Activated CD4-positive, alpha-beta T cell treated with anti-CD3 and anti-CD28 coated beads, Interleukin-2, amount 50 U/mL, for 16 hours (primary cell): ENCODE data around the gene C1QTNF4.
"Not testable (repeated sequence)": the region's sequence is repeated elsewhere in the genome, so short reads cannot be mapped to it uniquely, and the experiment has no call there.

ENCODE experiments used
- DNase-seq: peaks from one replicate; pipeline ENCODE4 v3.0.0-alpha.2; 2020

C1QTNF4 gene

GRCh38 chr11:47593934-47594855 lies at the start of gene C1QTNF4:
Gene C1QTNF4 (minus strand): TSS chr11:47594411. CDS start chr11:47590810, 3,601 bp downstream.
- DNase-seq = no peak

- peak; percentile 98 for DNase-seq
Measured at GRCh38 chr11:47642099-47642855, 48.1 kb upstream of the C1QTNF4 start, which contains the start of gene MTCH2. Gene MTCH2 (minus strand): TSS chr11:47642559. CDS start chr11:47642465, 94 bp downstream.

GRCh38 chr11:47641600-47642098 lies 47.4 kb upstream of the C1QTNF4 start:
- no peak for DNase-seq

GRCh38 chr11:47640506-47640905 lies 46.3 kb upstream of the C1QTNF4 start:
- not testable (repeated sequence) for DNase-seq

GRCh38 chr11:47636331-47636730 lies 42.1 kb upstream of the C1QTNF4 start:
- not testable (repeated sequence) for DNase-seq

GRCh38 chr11:47631473-47631872 lies 37.3 kb upstream of the C1QTNF4 start:
- no peak for DNase-seq

GRCh38 chr11:47628026-47628425 lies 33.8 kb upstream of the C1QTNF4 start:
- no peak for DNase-seq

GRCh38 chr11:47626234-47626633 lies 32.0 kb upstream of the C1QTNF4 start:
- DNase-seq = no peak

- DNase-seq = no peak
Measured at GRCh38 chr11:47620836-47621378, 26.7 kb upstream of the C1QTNF4 start.

GRCh38 chr11:47617417-47617809 lies 23.2 kb upstream of the C1QTNF4 start:
- peak; percentile 29 for DNase-seq

- peak; percentile 28 for DNase-seq
Measured at GRCh38 chr11:47616726-47617416, 22.7 kb upstream of the C1QTNF4 start.

GRCh38 chr11:47615249-47615648 lies 21.0 kb upstream of the C1QTNF4 start:
- no peak for DNase-seq

GRCh38 chr11:47611348-47611794 lies 17.2 kb upstream of the C1QTNF4 start:
- DNase-seq = no peak

GRCh38 chr11:47609675-47610074 lies 15.5 kb upstream of the C1QTNF4 start:
- no peak for DNase-seq

GRCh38 chr11:47607380-47607779 lies 13.2 kb upstream of the C1QTNF4 start:
- no peak for DNase-seq

GRCh38 chr11:47606731-47607130 lies 12.5 kb upstream of the C1QTNF4 start:
- no peak for DNase-seq

GRCh38 chr11:47605921-47606320 lies 11.7 kb upstream of the C1QTNF4 start:
- DNase-seq = no peak

GRCh38 chr11:47603295-47603694 lies 9.1 kb upstream of the C1QTNF4 start:
- no peak for DNase-seq

GRCh38 chr11:47599902-47600301 lies 5.7 kb upstream of the C1QTNF4 start:
- DNase-seq = no peak

- DNase-seq = no peak
Measured at GRCh38 chr11:47595967-47596366, 1.8 kb upstream of the C1QTNF4 start.

GRCh38 chr11:47595029-47595428 lies 818 bp upstream of the C1QTNF4 start:
- DNase-seq = no peak

- no peak for DNase-seq
Measured at GRCh38 chr11:47593492-47593933, 698 bp downstream of the C1QTNF4 start.
